NCI-H526 (cell line): ENCODE measurements around the gene JAKMIP1.

ENCODE experiments used
- DNase-seq, 2 experiments: peaks; one replicate each; lab custom pipeline; 2025; lab: John Stamatoyannopoulos, UW

Gene JAKMIP1

GRCh38 chr4:6200011-6200921, at the start of gene JAKMIP1:
JAKMIP1 (minus strand) TSS chr4:6200549; CDS start chr4:6112850, 87,699 bp downstream.
- DNase-seq = peak; percentile 19 to 82

GRCh38 chr4:6248394-6248793, 48.0 kb upstream of the JAKMIP1 start:
- no peak for DNase-seq

- DNase-seq = no peak
These were observed 45.9 kb upstream of the JAKMIP1 start for GRCh38 chr4:6246170-6246634.

- no peak for DNase-seq
These were observed 45.2 kb upstream of the JAKMIP1 start for GRCh38 chr4:6245246-6246169.

- DNase-seq = no peak
These were observed 42.1 kb upstream of the JAKMIP1 start for GRCh38 chr4:6242271-6243029.

GRCh38 chr4:6241062-6241845, 40.9 kb upstream of the JAKMIP1 start:
- no peak for DNase-seq

GRCh38 chr4:6239968-6240367, 39.6 kb upstream of the JAKMIP1 start:
- no peak for DNase-seq

GRCh38 chr4:6239486-6239885, 39.1 kb upstream of the JAKMIP1 start:
- no peak for DNase-seq

- no peak for DNase-seq
These were observed 36.6 kb upstream of the JAKMIP1 start for GRCh38 chr4:6236816-6237390.

GRCh38 chr4:6235901-6236640, 35.7 kb upstream of the JAKMIP1 start:
- no peak for DNase-seq

GRCh38 chr4:6235012-6235411, 34.7 kb upstream of the JAKMIP1 start:
- no peak for DNase-seq

GRCh38 chr4:6233929-6234328, 33.6 kb upstream of the JAKMIP1 start:
- no peak for DNase-seq

- DNase-seq = no peak
These were observed 32.8 kb upstream of the JAKMIP1 start for GRCh38 chr4:6232836-6233785.

- no peak for DNase-seq
These were observed 31.4 kb upstream of the JAKMIP1 start for GRCh38 chr4:6231663-6232165.

GRCh38 chr4:6230827-6231662, 30.7 kb upstream of the JAKMIP1 start:
- DNase-seq = no peak

GRCh38 chr4:6230502-6230785, 30.1 kb upstream of the JAKMIP1 start:
- no peak for DNase-seq

GRCh38 chr4:6229671-6230501, 29.5 kb upstream of the JAKMIP1 start:
- no peak for DNase-seq
